ENCODE measurements around the gene PCOLCE2.
"Not testable (repeated sequence)": the region's sequence is repeated elsewhere in the genome, so short reads cannot be mapped to it uniquely, and the experiment has no call there.

The PCOLCE2 gene

GRCh38 chr3:142875583-142876207, 13.2 kb downstream of the PCOLCE2 start:
- H3K27ac ChIP-seq, result no peak overlapping the region
- TF ChIP-seq, protein P1, sequence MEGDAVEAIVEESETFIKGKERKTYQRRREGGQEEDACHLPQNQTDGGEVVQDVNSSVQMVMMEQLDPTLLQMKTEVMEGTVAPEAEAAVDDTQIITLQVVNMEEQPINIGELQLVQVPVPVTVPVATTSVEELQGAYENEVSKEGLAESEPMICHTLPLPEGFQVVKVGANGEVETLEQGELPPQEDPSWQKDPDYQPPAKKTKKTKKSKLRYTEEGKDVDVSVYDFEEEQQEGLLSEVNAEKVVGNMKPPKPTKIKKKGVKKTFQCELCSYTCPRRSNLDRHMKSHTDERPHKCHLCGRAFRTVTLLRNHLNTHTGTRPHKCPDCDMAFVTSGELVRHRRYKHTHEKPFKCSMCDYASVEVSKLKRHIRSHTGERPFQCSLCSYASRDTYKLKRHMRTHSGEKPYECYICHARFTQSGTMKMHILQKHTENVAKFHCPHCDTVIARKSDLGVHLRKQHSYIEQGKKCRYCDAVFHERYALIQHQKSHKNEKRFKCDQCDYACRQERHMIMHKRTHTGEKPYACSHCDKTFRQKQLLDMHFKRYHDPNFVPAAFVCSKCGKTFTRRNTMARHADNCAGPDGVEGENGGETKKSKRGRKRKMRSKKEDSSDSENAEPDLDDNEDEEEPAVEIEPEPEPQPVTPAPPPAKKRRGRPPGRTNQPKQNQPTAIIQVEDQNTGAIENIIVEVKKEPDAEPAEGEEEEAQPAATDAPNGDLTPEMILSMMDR (IDR thresholded peaks at IDR 0.05), result no peak

GRCh38 chr3:142875099-142875498, 13.8 kb downstream of the PCOLCE2 start:
- H3K4me3 ChIP-seq (ENCODE audit: low read depth in 1 of 2, low read length in 1 of 2), result no peak overlapping the region
- TF ChIP-seq, protein P1 (IDR thresholded peaks at IDR 0.05), result no peak

More at GRCh38 chr3:142875583-142876207, 13.2 kb downstream of the PCOLCE2 start:
- H3K27me3 ChIP-seq, result no peaks in the 10 kb centered on the region
- peaks cover 0 to 3% of the 10 kb centered on the region in 2 experiments for H3K4me1 ChIP-seq (ENCODE audit: control insufficient read depth in 1 of 2, insufficient read depth in 1 of 2, low read depth in 1 of 2, low read length in 1 of 2)
- H3K4me3 ChIP-seq (ENCODE audit: low read depth in 1 of 2, low read length in 1 of 2), result no peak overlapping the region
- no peaks in the 10 kb centered on the region for H3K36me3 ChIP-seq
- no peaks in the 10 kb centered on the region for H3K9me3 ChIP-seq

DNA sequence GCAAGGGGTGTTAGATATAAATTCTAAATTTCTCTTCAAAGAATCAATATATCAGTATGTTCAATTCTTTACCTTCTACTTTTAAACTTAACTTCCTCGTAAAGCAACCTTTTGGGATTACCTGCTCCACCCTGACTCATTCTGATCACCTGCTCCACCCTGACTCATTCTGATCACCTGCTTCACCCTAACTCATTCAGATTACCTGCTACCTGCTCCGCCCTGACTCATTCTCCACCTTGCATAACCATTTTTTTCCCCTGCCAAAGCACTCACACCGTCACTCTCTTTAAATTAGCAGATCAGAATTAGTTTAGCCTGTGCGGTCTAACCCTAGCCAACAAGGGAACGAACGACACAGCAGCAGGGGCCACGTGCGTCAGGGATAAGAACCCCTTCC, 20.5 kb downstream of the PCOLCE2 start:
- not testable (repeated sequence) for H3K36me3 ChIP-seq; H3K9me3 ChIP-seq; H3K4me3 ChIP-seq (ENCODE audit: low read depth in 1 of 2, low read length in 1 of 2); H3K4me1 ChIP-seq (ENCODE audit: control insufficient read depth in 1 of 2, insufficient read depth in 1 of 2, low read depth in 1 of 2, low read length in 1 of 2); H3K27me3 ChIP-seq; H3K27ac ChIP-seq

More at GRCh38 chr3:142875099-142875498, 13.8 kb downstream of the PCOLCE2 start:
- Histone ChIP-seq H3K4me1 (ENCODE audit: control insufficient read depth in 1 of 2, insufficient read depth in 1 of 2, low read depth in 1 of 2, low read length in 1 of 2) (peaks cover 0 to 3% of the 10 kb centered on the region in 2 experiments), H3K27me3 (no peaks in the 10 kb centered on the region), H3K9me3 (no peaks in the 10 kb centered on the region), H3K27ac (no peak overlapping the region), H3K36me3 (no peaks in the 10 kb centered on the region)

- no peak overlapping the region for H3K4me3 ChIP-seq (ENCODE audit: low read depth in 1 of 2, low read length in 1 of 2)
- H3K27ac ChIP-seq, result no peak overlapping the region
- TF ChIP-seq, protein P1 (IDR thresholded peaks at IDR 0.05), result no peak
- H3K4me1 ChIP-seq (ENCODE audit: control insufficient read depth in 1 of 2, insufficient read depth in 1 of 2, low read depth in 1 of 2, low read length in 1 of 2), result peaks cover 11 to 12% of the 10 kb centered on the region in 2 experiments
- no peaks in the 10 kb centered on the region for H3K9me3 ChIP-seq
- H3K27me3 ChIP-seq, result no peaks in the 10 kb centered on the region
- H3K36me3 ChIP-seq, result no peaks in the 10 kb centered on the region
These were observed 21.8 kb downstream of the PCOLCE2 start for GRCh38 chr3:142866841-142867631.

- H3K36me3 ChIP-seq, result no peaks in the 10 kb centered on the region
- no peaks in the 10 kb centered on the region for H3K27me3 ChIP-seq
- H3K4me1 ChIP-seq (ENCODE audit: control insufficient read depth in 1 of 2, insufficient read depth in 1 of 2, low read depth in 1 of 2, low read length in 1 of 2), result peaks cover 11 to 25% of the 10 kb centered on the region in 2 experiments
- H3K27ac ChIP-seq, result no peak overlapping the region
- H3K4me3 ChIP-seq (ENCODE audit: low read depth in 1 of 2, low read length in 1 of 2), result no peak overlapping the region
- TF ChIP-seq, protein P1 (IDR thresholded peaks at IDR 0.05), result no peak
- H3K9me3 ChIP-seq, result no peaks in the 10 kb centered on the region
These were observed 24.7 kb downstream of the PCOLCE2 start for GRCh38 chr3:142863930-142864920.

All from neutrophil (primary cell).